Ovary (tissue), 3 donors: ENCODE measurements around the gene GOT1.

Source experiments
- EP300 ChIP-seq: sonication (generic); formaldehyde crosslinking; IDR thresholded peaks from one replicate; pipeline ENCODE4 v1.6.1; 2017; ENCODE audit warnings: antibody characterized with exemption
- POLR2A ChIP-seq: fragments of 450-650 bp; IDR thresholded peaks from one replicate; pipeline ENCODE4 v1.6.1; 2017; ENCODE audit warnings: antibody characterized with exemption, mild to moderate bottlenecking, moderate library complexity
- TF ChIP-seq, protein P1 (sequence below), 3 donors: fragments of 450-650 bp in 2 of 3; fragments of 200-600 bp in 1 of 3; IDR thresholded peaks; one replicate each; pipeline versions ENCODE4 v1.5.1 to v1.8.0; 2016 to 2022; ENCODE audit warnings: antibody characterized with exemption in 3 of 3, mild to moderate bottlenecking in 1 of 3
- donor health status: DM: no; HTN: no; CAD: no.

DNA sequence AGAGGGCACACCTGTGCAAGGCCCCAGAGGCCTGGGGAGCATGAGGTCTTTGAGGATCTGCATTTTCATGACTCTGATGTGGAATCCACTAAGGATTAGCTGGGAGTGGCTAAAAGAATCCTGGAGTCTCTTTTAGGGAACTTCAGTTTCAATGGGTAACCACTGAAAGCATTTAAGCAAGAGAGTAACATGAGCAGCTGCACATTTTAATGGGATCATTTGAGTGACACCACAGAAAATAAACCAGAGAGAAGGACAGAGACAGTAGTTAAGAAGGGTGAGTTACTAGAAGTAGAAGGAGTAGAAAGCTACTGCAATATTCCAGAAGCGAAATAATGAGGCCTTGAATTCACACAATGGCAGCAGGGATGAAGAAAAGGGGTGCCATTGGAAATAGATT is 5.2 kb downstream of the GOT1 start:
- TF ChIP-seq, protein P1, sequence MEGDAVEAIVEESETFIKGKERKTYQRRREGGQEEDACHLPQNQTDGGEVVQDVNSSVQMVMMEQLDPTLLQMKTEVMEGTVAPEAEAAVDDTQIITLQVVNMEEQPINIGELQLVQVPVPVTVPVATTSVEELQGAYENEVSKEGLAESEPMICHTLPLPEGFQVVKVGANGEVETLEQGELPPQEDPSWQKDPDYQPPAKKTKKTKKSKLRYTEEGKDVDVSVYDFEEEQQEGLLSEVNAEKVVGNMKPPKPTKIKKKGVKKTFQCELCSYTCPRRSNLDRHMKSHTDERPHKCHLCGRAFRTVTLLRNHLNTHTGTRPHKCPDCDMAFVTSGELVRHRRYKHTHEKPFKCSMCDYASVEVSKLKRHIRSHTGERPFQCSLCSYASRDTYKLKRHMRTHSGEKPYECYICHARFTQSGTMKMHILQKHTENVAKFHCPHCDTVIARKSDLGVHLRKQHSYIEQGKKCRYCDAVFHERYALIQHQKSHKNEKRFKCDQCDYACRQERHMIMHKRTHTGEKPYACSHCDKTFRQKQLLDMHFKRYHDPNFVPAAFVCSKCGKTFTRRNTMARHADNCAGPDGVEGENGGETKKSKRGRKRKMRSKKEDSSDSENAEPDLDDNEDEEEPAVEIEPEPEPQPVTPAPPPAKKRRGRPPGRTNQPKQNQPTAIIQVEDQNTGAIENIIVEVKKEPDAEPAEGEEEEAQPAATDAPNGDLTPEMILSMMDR (IDR thresholded peaks at IDR 0.05): no peak
- no peak for TF ChIP-seq POLR2A
- TF ChIP-seq EP300: no peak
